OCI-LY1 (cell line): ENCODE measurements around the gene INKA2.

Experiments
- CTCF ChIP-seq: fragments of 200-600 bp; sonication (generic), shearing (Covaris generic); IDR thresholded peaks from 2 replicates; pipeline ENCODE4 v1.5.1; 2017; ENCODE audit warnings: mild to moderate bottlenecking, antibody characterized with exemption, low read length, moderate library complexity, mixed read lengths
- EZH2 ChIP-seq: fragments of 200-600 bp; sonication (generic), shearing (Covaris generic); IDR thresholded peaks from 2 replicates; pipeline ENCODE4 v1.8.0; 2017; ENCODE audit warnings: borderline replicate concordance, mixed run types, mild to moderate bottlenecking, antibody characterized with exemption, low read length, moderate library complexity, mixed read lengths

GRCh38 chr1:111745675-111746613, 6.7 kb upstream of the INKA2 start:
- TF ChIP-seq CTCF (no peak), EZH2 (no peak)
